Vagina (tissue), 2 donors: Measurements from ENCODE around the gene STYXL1. TPM values are rescaled to one million over a fixed set of nuclear protein-coding genes. Genes with fewer than 3 reads are reported as not detected.

Experiments
- DNase-seq, 2 donors: peaks; one replicate each; pipeline ENCODE4 v3.0.0-alpha.2; 2017; ENCODE audit errors: extremely low spot score in 2 of 2
- H3K27ac ChIP-seq: fragments of 200-600 bp; sonication (generic); one replicate; pipeline ENCODE4 v1.5.1; 2019
- H3K27me3 ChIP-seq: fragments of 200-600 bp; sonication (generic); one replicate; pipeline ENCODE4 v1.5.1; 2019
- H3K36me3 ChIP-seq, 2 donors: fragments of 200-600 bp; sonication (generic); one replicate each; pipeline ENCODE4 v1.5.1; 2017 to 2019
- H3K4me1 ChIP-seq: fragments of 200-600 bp; sonication (generic); one replicate; pipeline ENCODE4 v1.5.1; 2019
- H3K4me3 ChIP-seq, 2 donors: fragments of 200-600 bp; sonication (generic); 1 replicate in 1 of 2; 2 replicates in 1 of 2; pipeline ENCODE4 v1.5.1; 2016 to 2019
- H3K9me3 ChIP-seq: fragments of 200-600 bp; sonication (generic); one replicate; pipeline ENCODE4 v1.5.1; 2019
- CTCF ChIP-seq, 3 experiments: fragments of 450-650 bp in 2 of 3; fragments of 200-600 bp in 1 of 3; sonication (generic) in 1 of 3; IDR thresholded peaks; one replicate each; pipeline ENCODE4 v1.5.1; 2017 to 2019; ENCODE audit warnings: antibody characterized with exemption in 3 of 3, mild to moderate bottlenecking in 2 of 3, moderate library complexity in 2 of 3
- POLR2A ChIP-seq, 2 donors: fragments of 450-650 bp; IDR thresholded peaks; one replicate each; pipeline ENCODE4 v1.6.1; 2017; ENCODE audit warnings: antibody characterized with exemption in 2 of 2, mild to moderate bottlenecking in 2 of 2, moderate library complexity in 2 of 2
- POLR2AphosphoS5 ChIP-seq, 2 donors: sonication (generic); formaldehyde crosslinking; IDR thresholded peaks; one replicate each; pipeline ENCODE4 v1.9.0; 2017; ENCODE audit warnings: antibody characterized with exemption in 2 of 2, mild to moderate bottlenecking in 2 of 2, low read depth in 1 of 2; ENCODE audit not compliant: insufficient read depth in 1 of 2
- intact Hi-C: fragments of 100-400 bp; cut with DNase I; formaldehyde crosslinking; loops from one replicate; pipeline ENCODE4 v1.15.1; 2023
- total RNA-seq: library from RNA; depleted of rRNA; stranded (reverse); fragments of >200 nt; gene quantifications from one replicate; pipeline ENCODE4 v1.2.3, GENCODE V29; 2016

STYXL1 gene
- total RNA-seq, 1 donor from 2014 or later, result 27.3 TPM

- DNase-seq, result no peak
These were observed 61.5 kb downstream of the STYXL1 start for GRCh38 chr7:75986147-75986781.

GRCh38 chr7:75985518-75986146 is 62.2 kb downstream of the STYXL1 start:
- no peak overlapping the region for H3K27ac ChIP-seq
- no peak for DNase-seq
- peaks cover 0 to 65% of the 10 kb centered on the region in 2 donors for H3K36me3 ChIP-seq
- H3K4me1 ChIP-seq, result peaks cover 16% of the 10 kb centered on the region
- no peaks in the 10 kb centered on the region for H3K27me3 ChIP-seq
- intact Hi-C loops, result no loop called here
- no peaks in the 10 kb centered on the region for H3K9me3 ChIP-seq
- TF ChIP-seq CTCF (IDR thresholded peaks at IDR 0.05) (no peak), POLR2AphosphoS5 (IDR thresholded peaks at IDR 0.05; ENCODE audit: insufficient read depth in 1 of 2, low read depth in 1 of 2) (no peak), POLR2A (IDR thresholded peaks at IDR 0.05) (no peak)
- no peak overlapping the region for H3K4me3 ChIP-seq

More at GRCh38 chr7:75986147-75986781, 61.5 kb downstream of the STYXL1 start:
- Histone ChIP-seq H3K27me3 (no peaks in the 10 kb centered on the region), H3K9me3 (no peaks in the 10 kb centered on the region), H3K27ac (no peak overlapping the region), H3K4me3 (no peak overlapping the region), H3K36me3 (peaks cover 0 to 64% of the 10 kb centered on the region in 2 donors), H3K4me1 (peaks cover 13% of the 10 kb centered on the region)
- TF ChIP-seq POLR2AphosphoS5 (IDR thresholded peaks at IDR 0.05; ENCODE audit: insufficient read depth in 1 of 2, low read depth in 1 of 2), result no peak
- TF ChIP-seq POLR2A (IDR thresholded peaks at IDR 0.05), result no peak
- no peak for TF ChIP-seq CTCF (IDR thresholded peaks at IDR 0.05)
- intact Hi-C loops, result no loop called here

- Histone ChIP-seq H3K27me3 (no peaks in the 10 kb centered on the region), H3K4me3 (no peak overlapping the region), H3K9me3 (no peaks in the 10 kb centered on the region), H3K36me3 (peaks cover 0 to 68% of the 10 kb centered on the region in 2 donors), H3K27ac (no peak overlapping the region), H3K4me1 (peaks cover 19% of the 10 kb centered on the region)
- intact Hi-C loops, result no loop called here
- TF ChIP-seq POLR2AphosphoS5 (IDR thresholded peaks at IDR 0.05; ENCODE audit: insufficient read depth in 1 of 2, low read depth in 1 of 2) (no peak), CTCF (IDR thresholded peaks at IDR 0.05) (no peak)
- DNase-seq, result no peak
These were observed 62.7 kb downstream of the STYXL1 start for GRCh38 chr7:75985009-75985517.

GRCh38 chr7:75984130-75985008 is 63.4 kb downstream of the STYXL1 start:
- no peak for TF ChIP-seq POLR2AphosphoS5 (IDR thresholded peaks at IDR 0.05; ENCODE audit: insufficient read depth in 1 of 2, low read depth in 1 of 2)
- TF ChIP-seq CTCF (IDR thresholded peaks at IDR 0.05), result no peak
- no peak for TF ChIP-seq POLR2A (IDR thresholded peaks at IDR 0.05)
- DNase-seq, result no peak
- Histone ChIP-seq H3K4me1 (peaks cover 18% of the 10 kb centered on the region), H3K9me3 (no peaks in the 10 kb centered on the region), H3K36me3 (peaks cover 0 to 75% of the 10 kb centered on the region in 2 donors), H3K27me3 (no peaks in the 10 kb centered on the region), H3K4me3 (no peak overlapping the region), H3K27ac (no peak overlapping the region)
- intact Hi-C loops, result no loop called here
